NB4 (cell line): ENCODE results near the gene TNFRSF14.

ENCODE experiments used
- MYC ChIP-seq: IDR thresholded peaks from 2 replicates; pipeline ENCODE4 v1.6.1; 2011; ENCODE audit warnings: low read depth, low read length
- POLR2A ChIP-seq: IDR thresholded peaks from 2 replicates; pipeline ENCODE4 v1.6.1; 2011; ENCODE audit warnings: mild to moderate bottlenecking; ENCODE audit not compliant: insufficient read length; ENCODE audit errors: extremely low read depth
- TF ChIP-seq, protein P1 (sequence below): IDR thresholded peaks from one replicate; pipeline ENCODE4 v1.5.1; 2012; ENCODE audit warnings: low read depth, low read length

DNA sequence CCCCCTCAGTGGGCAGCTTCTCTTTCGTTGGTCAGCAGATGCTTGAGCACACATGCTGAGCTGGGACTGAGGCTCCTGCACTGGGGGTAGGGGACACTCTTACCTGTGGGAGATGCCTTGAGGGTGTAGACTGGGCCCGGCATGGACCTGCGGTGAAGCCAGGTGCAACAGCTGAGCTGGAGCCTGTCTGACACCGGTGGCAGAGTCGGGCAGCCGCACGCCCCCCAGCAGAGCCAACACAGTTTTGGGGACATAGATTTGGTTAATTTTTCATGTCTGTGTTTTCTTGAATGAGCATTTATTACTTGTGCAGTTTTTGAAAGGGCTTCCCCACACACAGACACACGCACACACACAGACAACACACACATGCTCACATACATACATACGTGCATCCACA lies 20.2 kb upstream of the TNFRSF14 start:
- TF ChIP-seq, protein P1, sequence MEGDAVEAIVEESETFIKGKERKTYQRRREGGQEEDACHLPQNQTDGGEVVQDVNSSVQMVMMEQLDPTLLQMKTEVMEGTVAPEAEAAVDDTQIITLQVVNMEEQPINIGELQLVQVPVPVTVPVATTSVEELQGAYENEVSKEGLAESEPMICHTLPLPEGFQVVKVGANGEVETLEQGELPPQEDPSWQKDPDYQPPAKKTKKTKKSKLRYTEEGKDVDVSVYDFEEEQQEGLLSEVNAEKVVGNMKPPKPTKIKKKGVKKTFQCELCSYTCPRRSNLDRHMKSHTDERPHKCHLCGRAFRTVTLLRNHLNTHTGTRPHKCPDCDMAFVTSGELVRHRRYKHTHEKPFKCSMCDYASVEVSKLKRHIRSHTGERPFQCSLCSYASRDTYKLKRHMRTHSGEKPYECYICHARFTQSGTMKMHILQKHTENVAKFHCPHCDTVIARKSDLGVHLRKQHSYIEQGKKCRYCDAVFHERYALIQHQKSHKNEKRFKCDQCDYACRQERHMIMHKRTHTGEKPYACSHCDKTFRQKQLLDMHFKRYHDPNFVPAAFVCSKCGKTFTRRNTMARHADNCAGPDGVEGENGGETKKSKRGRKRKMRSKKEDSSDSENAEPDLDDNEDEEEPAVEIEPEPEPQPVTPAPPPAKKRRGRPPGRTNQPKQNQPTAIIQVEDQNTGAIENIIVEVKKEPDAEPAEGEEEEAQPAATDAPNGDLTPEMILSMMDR: no peak
- TF ChIP-seq POLR2A (no peak), MYC (no peak)
